ENCODE data around the gene LLGL1.

DNA sequence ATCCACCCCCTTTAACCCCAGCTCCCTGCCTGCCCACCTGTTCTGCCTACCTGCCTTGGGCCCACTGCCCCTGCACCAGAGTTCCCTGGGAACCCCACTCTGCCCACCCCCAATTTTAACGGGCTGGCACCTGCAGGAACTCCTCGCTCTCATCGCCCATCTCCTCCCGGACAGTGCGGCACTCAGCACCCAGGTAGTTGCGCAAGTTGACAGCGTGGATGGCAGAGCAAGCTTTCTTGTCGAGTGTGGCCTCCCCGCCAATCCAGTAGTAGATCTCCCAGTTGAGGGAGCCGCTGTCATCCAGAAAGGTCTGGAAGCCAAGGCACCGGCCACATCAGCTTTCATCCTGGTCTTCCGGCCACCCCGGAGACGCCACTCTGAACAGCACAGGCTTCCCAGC is 25.3 kb downstream of the LLGL1 start:
- TF ChIP-seq, protein P1, sequence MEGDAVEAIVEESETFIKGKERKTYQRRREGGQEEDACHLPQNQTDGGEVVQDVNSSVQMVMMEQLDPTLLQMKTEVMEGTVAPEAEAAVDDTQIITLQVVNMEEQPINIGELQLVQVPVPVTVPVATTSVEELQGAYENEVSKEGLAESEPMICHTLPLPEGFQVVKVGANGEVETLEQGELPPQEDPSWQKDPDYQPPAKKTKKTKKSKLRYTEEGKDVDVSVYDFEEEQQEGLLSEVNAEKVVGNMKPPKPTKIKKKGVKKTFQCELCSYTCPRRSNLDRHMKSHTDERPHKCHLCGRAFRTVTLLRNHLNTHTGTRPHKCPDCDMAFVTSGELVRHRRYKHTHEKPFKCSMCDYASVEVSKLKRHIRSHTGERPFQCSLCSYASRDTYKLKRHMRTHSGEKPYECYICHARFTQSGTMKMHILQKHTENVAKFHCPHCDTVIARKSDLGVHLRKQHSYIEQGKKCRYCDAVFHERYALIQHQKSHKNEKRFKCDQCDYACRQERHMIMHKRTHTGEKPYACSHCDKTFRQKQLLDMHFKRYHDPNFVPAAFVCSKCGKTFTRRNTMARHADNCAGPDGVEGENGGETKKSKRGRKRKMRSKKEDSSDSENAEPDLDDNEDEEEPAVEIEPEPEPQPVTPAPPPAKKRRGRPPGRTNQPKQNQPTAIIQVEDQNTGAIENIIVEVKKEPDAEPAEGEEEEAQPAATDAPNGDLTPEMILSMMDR (IDR thresholded peaks at IDR 0.05; ENCODE audit: insufficient read depth, low read length), result no peak
- TF ChIP-seq GABPA (IDR thresholded peaks at IDR 0.05; ENCODE audit: low read depth), result no peak
- no peak for TF ChIP-seq POLR2AphosphoS5 (IDR thresholded peaks at IDR 0.05; ENCODE audit: low read depth)
- TF ChIP-seq, protein P2, sequence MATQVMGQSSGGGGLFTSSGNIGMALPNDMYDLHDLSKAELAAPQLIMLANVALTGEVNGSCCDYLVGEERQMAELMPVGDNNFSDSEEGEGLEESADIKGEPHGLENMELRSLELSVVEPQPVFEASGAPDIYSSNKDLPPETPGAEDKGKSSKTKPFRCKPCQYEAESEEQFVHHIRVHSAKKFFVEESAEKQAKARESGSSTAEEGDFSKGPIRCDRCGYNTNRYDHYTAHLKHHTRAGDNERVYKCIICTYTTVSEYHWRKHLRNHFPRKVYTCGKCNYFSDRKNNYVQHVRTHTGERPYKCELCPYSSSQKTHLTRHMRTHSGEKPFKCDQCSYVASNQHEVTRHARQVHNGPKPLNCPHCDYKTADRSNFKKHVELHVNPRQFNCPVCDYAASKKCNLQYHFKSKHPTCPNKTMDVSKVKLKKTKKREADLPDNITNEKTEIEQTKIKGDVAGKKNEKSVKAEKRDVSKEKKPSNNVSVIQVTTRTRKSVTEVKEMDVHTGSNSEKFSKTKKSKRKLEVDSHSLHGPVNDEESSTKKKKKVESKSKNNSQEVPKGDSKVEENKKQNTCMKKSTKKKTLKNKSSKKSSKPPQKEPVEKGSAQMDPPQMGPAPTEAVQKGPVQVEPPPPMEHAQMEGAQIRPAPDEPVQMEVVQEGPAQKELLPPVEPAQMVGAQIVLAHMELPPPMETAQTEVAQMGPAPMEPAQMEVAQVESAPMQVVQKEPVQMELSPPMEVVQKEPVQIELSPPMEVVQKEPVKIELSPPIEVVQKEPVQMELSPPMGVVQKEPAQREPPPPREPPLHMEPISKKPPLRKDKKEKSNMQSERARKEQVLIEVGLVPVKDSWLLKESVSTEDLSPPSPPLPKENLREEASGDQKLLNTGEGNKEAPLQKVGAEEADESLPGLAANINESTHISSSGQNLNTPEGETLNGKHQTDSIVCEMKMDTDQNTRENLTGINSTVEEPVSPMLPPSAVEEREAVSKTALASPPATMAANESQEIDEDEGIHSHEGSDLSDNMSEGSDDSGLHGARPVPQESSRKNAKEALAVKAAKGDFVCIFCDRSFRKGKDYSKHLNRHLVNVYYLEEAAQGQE (IDR thresholded peaks at IDR 0.05; ENCODE audit: insufficient replicate concordance, low read depth), result no peak

All from HL-60 (cell line).